NK-92 (cell line): Measurements from ENCODE around the gene CES2.
"Not testable (repeated sequence)": the region's sequence is repeated elsewhere in the genome, so short reads cannot be mapped to it uniquely, and the experiment has no call there.

ENCODE experiments used
- DNase-seq: peaks from one replicate; lab custom pipeline; 2025; ENCODE audit not compliant: unreplicated experiment; lab: John Stamatoyannopoulos, UW

CES2 gene

DNA sequence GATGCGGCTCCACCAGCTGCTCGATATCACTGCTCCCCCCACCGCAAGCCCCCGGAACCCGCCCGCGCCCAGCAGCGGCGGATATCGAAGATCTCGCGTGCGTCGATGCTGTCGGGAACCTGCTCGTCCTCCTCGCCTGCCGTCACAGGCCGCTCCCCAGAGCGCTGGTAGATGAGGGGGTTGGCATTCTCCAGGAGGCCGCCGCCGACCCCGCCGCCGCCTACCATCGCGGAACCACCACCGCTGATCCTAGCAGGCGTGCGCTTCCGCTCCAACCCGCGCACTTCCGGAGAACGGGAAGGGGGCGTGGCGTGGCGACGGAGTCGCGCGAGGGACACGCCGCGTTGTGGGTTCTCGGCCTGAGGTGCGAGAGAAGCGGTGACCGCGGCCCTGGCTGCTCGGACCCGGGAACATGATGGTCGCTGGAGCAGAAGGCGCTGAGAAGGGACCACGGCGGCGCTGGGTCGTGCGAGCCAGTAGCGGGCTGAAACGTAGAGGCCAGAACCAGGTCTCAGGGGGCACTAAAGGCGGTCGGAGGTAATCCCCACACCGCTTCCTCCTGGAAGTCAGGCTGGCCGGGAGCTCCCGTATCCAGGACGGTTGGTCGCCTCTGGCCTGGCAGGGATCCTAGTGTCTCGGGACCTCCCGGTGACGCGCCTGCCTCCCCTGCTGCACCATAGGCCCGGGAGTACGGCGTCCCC lies 1.0 kb upstream of the CES2 start, which contains the start of gene CIAO2B:
CIAO2B (minus strand) TSS at position 265 of the 701 bp plus-strand sequence; CDS start at position 227, 38 bp downstream.
- peak; percentile 9 for DNase-seq

DNA sequence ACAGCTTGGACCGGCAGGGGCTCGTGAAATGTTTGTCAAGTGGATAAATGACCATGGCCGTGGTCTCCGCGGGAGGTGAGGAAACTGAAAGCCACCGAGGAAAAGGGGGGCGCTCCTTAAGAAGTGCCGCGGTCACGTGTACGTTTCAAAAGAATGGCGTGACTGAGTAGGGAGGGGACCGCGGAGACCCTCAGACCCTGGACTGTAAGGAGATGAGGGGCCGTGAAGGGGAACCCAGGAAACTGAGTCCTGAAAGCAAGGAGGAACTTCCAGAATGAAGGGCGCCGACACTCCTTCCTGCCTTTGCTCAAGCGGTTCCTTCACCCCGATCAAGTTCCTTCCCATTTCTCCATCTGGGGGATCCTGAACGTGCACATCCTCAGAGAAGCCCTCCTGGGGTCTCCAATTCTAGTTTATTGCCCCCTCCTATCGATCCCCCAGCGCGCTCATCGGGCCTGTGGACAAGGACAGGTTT lies 440 bp upstream of the CES2 start:
- DNase-seq: not testable (repeated sequence)

DNA sequence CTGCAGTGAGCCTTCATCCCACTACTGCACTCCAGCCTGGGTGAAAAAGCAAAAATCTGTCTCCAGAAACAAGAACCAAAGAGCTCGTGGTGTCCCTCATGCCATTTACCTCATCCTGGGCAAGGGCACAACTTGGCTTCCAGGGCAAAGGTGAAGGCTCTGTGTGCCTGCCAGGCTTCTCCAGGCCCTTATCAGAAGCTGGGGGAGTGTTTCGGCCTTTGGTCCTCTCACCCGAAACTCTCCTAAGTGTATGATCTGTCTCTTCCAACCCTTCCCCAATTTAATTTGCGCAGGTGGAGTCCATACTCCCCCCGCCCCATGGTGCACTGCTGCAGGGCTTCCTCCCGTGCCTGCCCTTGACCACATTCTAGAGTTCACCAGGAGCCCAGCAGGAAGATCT lies 1.1 kb downstream of the CES2 start:
- no peak for DNase-seq

DNA sequence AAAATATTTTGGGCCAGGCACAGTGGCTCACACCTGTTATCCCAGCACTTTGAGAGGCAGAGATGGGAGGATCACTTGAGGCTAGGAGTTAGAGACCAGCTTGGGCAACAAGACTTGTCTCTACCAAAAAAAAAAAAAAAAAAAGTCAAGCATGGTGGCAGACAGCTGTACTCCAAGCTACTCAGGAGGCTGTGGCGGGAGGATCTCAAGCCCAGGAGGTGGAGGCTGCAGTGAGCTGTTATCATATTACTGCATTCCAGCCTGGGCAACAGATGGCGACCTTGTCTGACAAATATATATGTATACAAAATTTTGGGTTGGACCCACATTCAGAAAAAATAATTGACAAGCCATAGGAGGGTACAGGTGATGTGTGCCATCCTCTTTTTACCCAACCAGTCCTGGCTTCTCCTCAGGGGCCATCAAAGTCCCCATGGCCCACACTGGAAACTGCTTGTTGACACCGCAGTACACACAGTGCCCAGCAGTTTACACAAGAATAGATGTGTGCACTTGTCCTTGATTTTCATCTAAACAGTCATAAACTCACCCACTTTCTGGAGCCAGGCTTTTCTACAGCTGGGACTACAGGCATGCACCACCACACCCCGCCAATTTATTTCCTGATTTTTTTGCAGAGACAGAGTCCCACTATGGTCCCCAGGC lies 1.7 kb downstream of the CES2 start:
- DNase-seq: no peak

DNA sequence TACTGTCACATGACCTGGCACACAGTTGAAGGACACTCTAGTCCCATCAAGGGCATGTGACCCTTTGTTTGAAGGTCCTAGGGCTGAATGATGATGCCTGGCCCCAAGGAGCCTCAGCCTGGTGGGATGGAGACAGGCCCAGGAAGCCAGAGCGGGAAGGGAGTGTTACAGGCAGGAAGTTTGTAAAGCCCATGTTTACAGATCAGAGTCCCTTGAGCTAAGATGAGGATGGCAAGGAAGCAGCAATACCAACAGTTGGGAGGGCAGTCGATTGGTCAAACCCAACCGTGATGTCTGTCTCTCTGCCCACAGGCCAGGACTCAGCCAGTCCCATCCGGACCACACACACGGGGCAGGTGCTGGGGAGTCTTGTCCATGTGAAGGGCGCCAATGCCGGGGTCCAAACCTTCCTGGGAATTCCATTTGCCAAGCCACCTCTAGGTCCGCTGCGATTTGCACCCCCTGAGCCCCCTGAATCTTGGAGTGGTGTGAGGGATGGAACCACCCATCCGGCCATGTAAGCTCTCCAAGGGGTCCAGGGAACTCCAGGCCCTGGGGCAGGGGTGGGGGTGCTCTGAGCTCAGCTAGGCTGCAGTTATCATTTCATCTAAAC lies 2.5 kb downstream of the CES2 start:
- DNase-seq: no peak

DNA sequence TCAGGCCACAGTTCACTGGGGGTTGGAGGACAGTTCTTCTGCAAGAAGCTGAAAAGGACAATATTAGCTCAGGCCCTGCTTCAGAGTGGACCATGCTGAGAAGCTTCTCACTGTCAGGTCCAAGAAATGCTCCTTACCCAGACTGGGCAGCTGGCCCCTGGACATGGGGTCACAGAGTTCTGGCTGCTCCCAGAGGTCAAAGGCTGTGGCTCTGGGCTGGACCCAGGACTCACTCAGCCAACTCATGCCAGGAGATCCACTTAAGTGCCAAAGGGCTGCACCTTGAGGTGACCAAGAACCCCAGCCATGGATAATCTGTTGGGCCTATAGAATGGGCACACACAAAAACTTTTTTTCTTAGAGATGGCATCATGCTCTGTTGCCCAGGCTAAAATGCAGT lies 4.0 kb downstream of the CES2 start:
- no peak for DNase-seq

DNA sequence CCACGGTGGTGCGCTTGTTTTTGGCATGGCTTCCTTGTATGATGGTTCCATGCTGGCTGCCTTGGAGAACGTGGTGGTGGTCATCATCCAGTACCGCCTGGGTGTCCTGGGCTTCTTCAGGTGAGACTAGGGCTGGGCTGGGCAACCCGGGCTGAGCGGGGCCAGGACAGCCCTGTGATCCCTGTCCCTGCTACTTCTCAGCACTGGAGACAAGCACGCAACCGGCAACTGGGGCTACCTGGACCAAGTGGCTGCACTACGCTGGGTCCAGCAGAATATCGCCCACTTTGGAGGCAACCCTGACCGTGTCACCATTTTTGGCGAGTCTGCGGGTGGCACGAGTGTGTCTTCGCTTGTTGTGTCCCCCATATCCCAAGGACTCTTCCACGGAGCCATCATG lies 4.9 kb downstream of the CES2 start:
- no peak for DNase-seq

DNA sequence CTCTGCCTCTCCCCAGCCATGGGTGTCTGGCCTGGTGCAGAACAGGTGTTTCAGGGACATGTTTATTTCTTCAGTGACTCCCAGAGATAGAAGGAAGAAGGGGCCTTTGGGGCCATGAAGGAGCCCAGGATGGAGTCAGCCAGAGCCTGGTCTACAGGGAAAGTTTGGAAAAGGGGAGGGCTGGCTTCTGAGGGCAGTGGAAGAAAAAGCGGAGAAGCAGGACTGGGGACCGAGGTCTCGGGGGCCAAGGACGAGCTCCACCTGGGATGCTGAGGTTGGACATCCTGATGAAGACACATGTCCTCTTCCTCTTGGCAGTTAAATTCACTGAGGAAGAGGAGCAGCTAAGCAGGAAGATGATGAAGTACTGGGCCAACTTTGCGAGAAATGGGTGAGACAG lies 7.7 kb downstream of the CES2 start:
- no peak for DNase-seq

DNA sequence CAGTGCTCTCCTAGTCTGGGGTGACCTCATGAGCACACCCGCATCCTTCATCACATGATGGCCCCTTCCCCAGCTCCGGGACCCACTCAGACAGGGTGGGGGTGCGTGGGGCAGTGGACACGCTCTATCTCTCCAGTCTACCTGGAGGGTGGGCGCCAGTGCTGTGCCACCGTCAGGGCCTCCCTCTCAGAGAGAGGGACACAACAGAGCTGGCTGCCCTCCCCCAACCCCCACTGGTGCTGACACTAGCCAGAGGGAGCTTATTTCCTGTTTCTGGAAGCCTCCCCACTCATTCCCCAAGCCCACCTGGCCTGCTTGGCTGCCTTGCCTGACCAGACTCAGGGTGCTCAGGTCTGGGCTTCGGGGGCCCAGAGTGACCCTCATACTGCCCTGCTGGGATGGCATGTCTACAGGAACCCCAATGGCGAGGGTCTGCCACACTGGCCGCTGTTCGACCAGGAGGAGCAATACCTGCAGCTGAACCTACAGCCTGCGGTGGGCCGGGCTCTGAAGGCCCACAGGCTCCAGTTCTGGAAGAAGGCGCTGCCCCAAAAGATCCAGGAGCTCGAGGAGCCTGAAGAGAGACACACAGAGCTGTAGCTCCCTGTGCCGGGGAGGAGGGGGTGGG lies 8.2 kb downstream of the CES2 start:
- no peak for DNase-seq

DNA sequence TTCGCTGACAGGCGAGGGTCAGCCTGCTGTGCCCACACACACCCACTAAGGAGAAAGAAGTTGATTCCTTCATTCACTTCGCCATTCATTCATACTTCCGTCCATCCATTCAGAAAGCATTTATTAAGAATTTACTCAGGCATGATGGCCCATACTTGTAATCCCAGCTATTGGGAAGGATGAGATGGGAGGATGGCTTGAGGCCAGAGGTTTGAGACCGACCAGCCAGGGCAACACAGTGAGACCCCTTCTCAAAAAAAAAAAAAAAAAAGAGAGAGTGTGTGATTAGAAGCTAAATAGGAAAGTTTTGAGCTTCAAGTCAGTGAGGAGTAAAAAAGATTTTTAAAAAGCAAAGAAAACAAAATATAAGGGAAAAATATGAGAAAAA lies 8.7 kb downstream of the CES2 start:
- DNase-seq: no peak

DNA sequence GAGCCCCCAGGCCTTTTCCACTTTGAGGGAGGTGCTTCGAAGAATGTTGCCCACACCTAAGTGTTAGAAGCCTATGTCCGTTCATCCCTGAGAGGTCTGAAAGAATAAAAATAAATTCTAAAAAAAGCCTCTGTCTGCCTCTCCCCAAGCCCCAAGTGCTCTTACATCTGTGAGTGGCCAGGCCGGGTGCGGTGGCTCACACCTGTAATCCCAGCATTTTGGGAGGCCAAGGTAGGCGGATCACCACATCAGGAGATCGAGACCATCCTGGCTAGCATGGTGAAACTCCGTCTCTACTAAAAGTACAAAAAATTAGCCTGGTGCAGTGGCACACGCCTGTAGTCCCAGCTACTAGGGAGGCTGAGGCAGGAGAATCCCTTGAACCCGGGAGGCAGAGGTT lies 9.7 kb downstream of the CES2 start:
- not testable (repeated sequence) for DNase-seq

DNA sequence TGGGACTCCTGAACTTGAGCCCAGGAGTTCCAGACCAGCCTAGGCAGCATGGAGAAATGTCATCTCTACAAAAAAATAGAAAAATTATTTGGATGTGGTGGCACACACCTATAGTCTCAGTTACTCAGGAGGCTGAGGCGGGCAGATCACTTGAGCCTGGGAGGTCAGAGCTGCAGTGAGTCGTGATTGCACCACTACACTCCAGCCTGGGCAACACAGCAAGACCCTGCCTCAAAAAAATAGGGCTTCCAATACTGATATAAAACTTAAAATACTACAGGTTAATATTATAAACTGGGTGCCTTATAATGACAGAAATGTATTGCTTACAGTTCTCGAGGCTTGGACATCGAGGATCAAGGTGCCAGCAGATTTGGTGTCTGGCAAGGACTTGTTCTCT lies 10.6 kb downstream of the CES2 start:
- no peak for DNase-seq

DNA sequence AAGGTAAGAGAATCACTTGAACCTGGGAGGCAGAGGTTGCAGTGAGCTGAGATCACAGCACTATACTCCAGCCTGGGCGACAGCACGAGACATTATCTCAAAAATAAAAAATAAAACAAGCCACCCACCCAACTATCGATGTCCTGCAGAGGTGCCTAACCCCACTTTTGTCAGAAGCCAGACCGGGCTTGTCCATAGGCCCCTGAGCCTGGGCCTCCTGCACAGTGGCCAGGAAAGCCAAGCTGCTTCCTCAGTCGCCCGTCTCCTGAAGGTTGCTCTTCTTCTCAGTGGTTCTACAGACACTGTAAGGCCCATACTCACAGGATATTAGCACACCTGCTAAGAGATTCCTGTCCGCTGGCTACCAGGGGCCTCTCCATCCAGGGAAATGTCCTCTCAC lies 11.2 kb downstream of the CES2 start:
- no peak for DNase-seq

DNA sequence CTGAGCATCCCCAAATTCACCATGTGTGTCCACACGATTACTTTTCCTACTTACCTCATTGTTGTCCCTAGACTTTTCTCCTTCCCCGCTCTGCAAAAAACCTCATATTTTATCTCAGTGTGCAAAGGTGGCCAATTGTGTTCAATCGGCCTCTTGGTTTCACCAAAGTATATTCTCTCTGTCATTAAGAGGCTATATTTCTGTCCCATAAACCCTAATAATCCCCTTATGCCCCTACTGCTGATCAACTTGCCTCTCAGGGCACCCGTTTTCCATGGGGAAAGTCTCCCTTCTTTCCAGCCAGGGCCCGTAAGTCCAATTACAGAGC lies 11.6 kb downstream of the CES2 start:
- DNase-seq: no peak

DNA sequence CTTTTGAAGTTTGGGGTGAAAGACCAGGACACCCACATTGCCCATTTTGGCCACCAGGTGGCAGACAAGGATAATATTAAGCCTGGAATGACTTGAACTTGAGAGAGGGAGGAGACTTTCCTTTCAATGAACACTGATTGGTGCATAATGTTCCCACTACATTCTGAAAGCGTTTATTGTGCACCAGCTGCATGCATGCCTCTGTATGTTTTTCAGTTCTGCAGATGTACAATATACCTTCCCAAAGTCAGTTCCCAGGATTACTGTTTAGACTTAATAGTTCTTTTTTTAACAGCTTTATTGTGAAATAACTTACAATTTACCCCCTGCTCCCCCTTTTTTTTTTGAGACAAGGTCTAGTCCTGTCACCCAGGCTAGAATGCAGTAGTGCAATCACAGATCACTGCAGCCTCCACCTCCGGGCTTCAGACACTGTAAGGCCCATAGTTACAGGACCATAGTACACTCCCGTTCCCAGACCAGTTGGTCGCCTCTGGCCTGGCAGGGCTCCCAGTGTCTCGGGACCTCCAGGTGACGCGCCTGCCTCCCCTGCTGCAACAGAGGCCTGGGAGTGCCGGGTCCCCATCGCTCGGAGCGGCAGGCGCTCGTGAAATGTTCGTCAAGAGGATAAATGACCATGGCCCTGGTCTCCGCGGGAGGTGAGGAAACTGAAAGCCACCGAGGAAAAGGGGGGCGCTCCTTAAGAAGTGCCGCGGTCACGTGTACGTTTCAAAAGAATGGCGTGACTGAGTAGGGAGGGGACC lies 12.2 kb downstream of the CES2 start:
- no peak for DNase-seq

DNA sequence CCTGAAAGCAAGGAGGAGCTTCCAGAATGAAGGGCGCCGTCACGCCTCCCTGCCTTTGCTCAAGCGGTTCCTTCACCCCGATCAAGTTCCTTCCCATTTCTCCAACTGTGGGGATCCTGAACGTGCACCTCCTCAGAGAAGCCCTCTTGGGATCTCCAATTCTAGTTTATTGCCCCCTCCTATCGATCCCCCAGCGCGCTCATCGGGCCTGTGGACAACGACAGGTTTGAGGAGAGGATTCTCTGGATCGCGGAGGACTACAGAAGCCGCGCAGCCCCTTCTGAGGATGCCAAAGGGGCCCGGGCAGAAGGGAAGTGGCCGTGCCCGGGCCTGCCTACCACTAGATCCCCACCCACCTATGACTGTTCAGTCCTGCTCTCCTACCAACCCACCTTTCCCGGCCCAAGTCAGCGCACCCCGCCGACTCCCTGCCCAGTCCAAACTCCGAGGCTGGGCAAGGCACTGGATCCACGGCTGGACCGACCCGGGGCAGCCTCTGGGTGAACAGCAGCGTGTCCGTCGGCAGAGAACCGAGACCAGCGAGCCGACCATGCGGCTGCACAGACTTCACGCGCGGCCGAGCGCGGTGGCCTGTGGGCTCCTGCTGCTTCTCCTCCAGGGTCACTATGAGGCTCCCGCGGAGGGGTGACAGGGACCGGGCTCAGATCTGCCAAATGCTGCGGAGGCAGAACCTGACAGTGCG lies 13.0 kb downstream of the CES2 start:
- no peak for DNase-seq

DNA sequence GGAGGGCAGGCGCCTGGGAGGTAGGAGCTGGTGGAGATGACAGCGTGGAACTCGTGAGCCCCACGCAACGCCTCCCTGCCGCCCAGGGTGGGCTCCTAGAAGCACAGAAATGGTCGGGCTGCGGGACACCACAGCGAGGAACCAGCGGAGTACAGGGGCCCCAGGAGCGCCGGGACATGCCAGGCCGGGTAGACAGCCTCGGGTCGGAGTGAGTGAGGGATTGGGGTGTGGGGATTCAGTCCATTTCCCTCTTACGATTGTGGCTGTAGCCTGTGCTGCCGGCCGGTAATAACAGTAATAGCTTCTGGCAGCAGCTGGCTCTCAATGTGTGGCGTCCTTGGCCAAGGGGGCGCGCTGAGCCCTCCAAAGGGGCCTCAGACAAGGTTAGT lies 13.5 kb downstream of the CES2 start:
- DNase-seq: no peak

DNA sequence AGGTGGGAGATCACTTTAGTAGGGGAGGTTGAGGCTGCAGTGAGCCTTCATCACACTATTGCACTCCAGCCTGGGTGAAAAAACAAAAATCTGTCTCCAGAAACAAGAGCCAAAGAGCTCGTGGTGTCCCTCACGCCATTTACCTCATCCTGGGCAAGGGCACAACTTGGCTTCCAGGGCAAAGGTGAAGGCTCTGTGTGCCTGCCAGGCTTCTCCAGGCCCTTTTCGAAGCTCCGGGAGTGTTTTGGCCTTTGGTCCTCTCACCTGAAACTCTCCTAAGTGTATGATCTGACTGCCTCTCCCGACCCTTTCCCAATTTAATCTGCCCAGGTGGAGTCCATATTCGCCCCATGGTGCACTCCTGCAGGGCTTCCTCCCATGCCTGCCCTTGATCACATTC lies 14.2 kb downstream of the CES2 start:
- no peak for DNase-seq

DNA sequence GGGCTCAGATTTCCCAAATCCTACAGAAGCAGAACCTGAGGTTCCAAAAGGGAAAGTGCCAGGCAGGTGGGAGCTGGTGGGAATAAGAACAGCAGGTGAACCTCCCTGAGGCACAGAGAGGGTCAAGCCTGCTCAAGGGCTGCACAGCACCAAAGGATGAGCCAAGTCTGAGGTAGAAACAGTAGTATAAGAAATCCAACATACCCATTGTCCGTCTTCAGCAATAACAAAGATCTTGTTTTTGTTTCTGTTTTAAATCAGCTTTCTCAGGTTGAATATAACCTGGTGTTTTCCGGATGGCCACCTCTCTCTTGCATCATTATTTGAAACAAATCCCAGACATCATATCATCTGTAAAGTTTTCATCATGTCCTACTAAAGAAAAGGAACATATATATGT lies 15.1 kb downstream of the CES2 start:
- no peak for DNase-seq

DNA sequence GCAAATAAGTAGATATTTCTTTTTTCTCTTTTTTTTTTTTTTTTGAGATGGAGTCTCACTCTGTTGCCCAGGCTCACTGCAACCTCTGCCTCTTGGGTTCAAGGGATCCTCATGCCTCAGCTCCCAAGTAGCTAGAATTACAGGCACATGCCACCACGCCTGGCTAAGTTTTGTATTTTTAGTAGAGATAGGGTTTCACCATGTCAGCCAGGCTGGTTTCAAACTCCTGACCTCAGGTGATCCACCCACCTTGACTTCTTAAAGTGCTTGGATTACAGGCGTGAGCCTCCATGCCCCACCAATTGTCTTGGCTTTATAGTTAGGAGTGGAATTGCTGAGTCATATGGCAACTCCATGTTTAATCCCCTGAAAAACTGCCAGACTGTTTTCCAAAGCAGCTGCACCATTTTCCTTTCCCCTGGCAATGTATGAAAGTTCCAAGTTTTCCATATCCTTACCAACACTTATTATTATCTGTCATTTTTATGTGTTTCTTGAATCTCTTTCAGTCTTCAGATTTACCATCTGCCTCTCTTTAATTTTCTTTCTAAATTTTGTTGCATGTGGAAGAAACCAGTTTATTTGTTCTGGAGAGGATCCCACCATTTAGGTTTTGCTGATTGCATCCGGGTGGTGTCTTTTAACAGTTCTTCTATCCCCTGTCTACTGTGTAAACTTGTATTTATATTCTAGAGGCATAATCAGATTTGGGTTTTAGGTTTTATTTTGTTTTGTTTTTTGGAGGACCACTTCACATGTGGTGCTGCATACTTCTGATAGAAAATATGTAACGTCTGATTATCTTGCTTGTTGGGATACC lies 15.9 kb downstream of the CES2 start:
- DNase-seq: no peak
